ENCODE data around the gene BCKDK. TPM values are rescaled to one million over a fixed set of nuclear protein-coding genes. Genes with fewer than 3 reads are reported as not detected.

Gene BCKDK
- total and polyA plus RNA-seq, 2 of the 13 experiments (the other 11 are each of a cell fraction or from before 2014, with no cell fraction given): 24.9 to 42.6 TPM

GRCh38 chr16:31105677-31106213 lies 2.4 kb upstream of the BCKDK start (continued):
- TF ChIP-seq ZNF672 (CRISPR knock-in tag; IDR thresholded peaks at IDR 0.05): no peak; the same call in 1 of the 2 replicates
- TF ChIP-seq, protein P1, sequence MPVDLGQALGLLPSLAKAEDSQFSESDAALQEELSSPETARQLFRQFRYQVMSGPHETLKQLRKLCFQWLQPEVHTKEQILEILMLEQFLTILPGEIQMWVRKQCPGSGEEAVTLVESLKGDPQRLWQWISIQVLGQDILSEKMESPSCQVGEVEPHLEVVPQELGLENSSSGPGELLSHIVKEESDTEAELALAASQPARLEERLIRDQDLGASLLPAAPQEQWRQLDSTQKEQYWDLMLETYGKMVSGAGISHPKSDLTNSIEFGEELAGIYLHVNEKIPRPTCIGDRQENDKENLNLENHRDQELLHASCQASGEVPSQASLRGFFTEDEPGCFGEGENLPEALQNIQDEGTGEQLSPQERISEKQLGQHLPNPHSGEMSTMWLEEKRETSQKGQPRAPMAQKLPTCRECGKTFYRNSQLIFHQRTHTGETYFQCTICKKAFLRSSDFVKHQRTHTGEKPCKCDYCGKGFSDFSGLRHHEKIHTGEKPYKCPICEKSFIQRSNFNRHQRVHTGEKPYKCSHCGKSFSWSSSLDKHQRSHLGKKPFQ (CRISPR knock-in tag; IDR thresholded peaks at IDR 0.05; ENCODE audit: insufficient replicate concordance): peak; percentile 94

DNA sequence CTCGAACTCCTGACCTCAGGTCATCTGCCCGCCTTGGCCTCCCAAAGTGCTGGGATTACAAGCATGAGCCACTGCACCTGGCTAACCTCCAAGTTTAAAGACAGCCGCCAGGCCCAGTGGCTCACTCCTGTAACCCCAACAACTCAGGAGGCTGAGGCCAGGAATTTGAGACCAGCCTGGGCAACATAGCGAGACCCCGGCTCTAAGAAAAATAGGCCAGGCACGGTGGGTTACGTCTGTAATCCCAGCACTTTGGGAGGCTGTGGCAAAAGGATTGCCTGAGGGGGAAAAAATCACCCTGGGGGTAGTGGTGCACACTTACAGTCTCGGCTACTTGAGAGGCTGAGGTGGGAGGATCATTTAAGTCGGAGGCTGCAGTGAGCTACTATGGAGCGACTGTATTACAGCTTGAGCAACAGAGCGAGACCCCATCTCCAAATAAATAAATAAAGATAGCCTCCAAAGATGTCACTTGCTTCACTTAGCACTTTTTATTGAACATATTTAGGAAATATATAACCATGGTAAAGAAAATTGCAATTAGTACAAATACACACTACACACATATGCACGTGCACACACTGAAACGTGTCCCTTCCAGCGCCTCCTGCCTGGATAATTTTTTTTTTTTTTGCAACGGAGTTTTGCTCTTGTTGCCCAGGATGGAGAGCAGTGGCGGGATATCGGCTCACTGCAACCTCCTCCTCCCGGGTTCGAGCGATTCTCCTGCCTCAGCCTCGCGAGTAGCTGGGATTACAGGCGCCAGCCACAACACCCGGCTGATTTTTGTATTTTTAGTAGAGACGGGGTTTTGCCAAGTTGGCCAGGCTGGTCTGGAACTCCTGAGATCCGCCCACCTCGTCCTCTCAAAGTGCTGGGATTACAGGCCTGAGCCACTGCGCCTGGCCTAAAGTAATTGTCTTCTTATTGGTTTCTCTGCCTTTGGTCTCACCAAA lies 1.4 kb upstream of the BCKDK start:
- H3K27ac ChIP-seq (ENCODE audit: extremely low read length, insufficient read depth, low read length): peak overlapping the region; percentile 41
- POLR2A ChIA-PET: interaction anchor here (3.7 kb wide), 1 partner anchor 11 kb away, joined by 17 read pairs; the partner anchor contains the start of gene KAT8
- TF ChIP-seq IRF9 (CRISPR knock-in tag; IDR thresholded peaks at IDR 0.05; ENCODE audit: borderline replicate concordance) (no peak), PBX2 (CRISPR knock-in tag; IDR thresholded peaks at IDR 0.05) (no peak), PRPF4 (IDR thresholded peaks at IDR 0.05; ENCODE audit: low read depth, low read length, poor library complexity, severe bottlenecking) (no peak), ZNF557 (CRISPR knock-in tag; IDR thresholded peaks at IDR 0.05) (0 out of 2 replicates have a peak, but pooled peaks have one; percentile 49), POLR2AphosphoS5 (IDR thresholded peaks at IDR 0.05; ENCODE audit: low read depth, low read length) (no peak), ETV6 (CRISPR knock-in tag; conservative IDR thresholded peaks at IDR 0.05) (no peak), GPN1 (CRISPR knock-in tag; IDR thresholded peaks at IDR 0.05; ENCODE audit: borderline replicate concordance) (no peak), ZIK1 (CRISPR knock-in tag; IDR thresholded peaks at IDR 0.05; ENCODE audit: borderline replicate concordance, low read depth) (no peak), FOXP4 (CRISPR knock-in tag; IDR thresholded peaks at IDR 0.05) (peak; percentile 31; the same call in 1 of the 2 replicates)

More for the DNA sequence above, 1.4 kb upstream of the BCKDK start:
- DNase-seq (ENCODE audit: low spot score): no peak
- Histone ChIP-seq H3K9ac (ENCODE audit: insufficient read depth, low read depth, low read length) (peak overlapping the region; percentile 90), H2AFZ (ENCODE audit: low read length) (peak overlapping the region; percentile 24), H3K9me3 (ENCODE audit: low read length) (no peaks in the 10 kb centered on the region), H3K36me3 (replicated peaks in 1 of 2; ENCODE audit: control insufficient read depth in 1 of 2, insufficient read depth in 2 of 2, low read length in 2 of 2) (peaks cover 13 to 23% of the 10 kb centered on the region in 2 experiments), H3K4me1 (ENCODE audit: insufficient read depth, low read length) (peaks cover 38% of the 10 kb centered on the region), H4K20me1 (ENCODE audit: insufficient read depth, low read length) (no peaks in the 10 kb centered on the region), H3K27me3 (ENCODE audit: control insufficient read depth in 1 of 2, insufficient read depth in 2 of 2, low read length in 2 of 2) (no peaks in the 10 kb centered on the region), H3K79me2 (ENCODE audit: insufficient read depth, low read length) (peaks cover 12% of the 10 kb centered on the region), H3K4me2 (ENCODE audit: low read depth, low read length) (peak overlapping the region; percentile 94), H3K4me3 (replicated peaks in 1 of 3; ENCODE audit: insufficient read depth in 1 of 3, low read depth in 2 of 3, low read length in 3 of 3) (peak overlapping the region; percentile 87 to 100 (median 94); a peak in 5 of 6 replicates)
- WGBS (ENCODE audit: low lambda C conversion rate): 70% methylated on average over 28 of the region's 28 CpGs
- no peak for ATAC-seq
- intact Hi-C loops (cut with micrococcal nuclease; ENCODE audit: unreplicated experiment): loop anchor here (5.0 kb wide), 1 partner anchor 51 kb away; no protein-coding TSS in a partner anchor
- no TSS peak for BruUV-seq (replicated peaks)
- peak; percentile 21 for FAIRE-seq
- in situ Hi-C loops (cut with HindIII; ENCODE audit: extremely low pct_ligation_motif_present, low pct_unique_long_range_greater_than_20kb): no loop called here
- CTCF ChIA-PET (ENCODE audit: low intra/inter-chr PET ratio, low total read pairs): interaction anchor here (1.4 kb wide), 1 partner anchor 36 kb away, joined by 9 read pairs; no protein-coding TSS in a partner anchor
